ENCODE results near the gene MTMR2.

GRCh38 chr11:95805869-95806268 is 118.0 kb downstream of the MTMR2 start:
- TF ChIP-seq, protein P1, sequence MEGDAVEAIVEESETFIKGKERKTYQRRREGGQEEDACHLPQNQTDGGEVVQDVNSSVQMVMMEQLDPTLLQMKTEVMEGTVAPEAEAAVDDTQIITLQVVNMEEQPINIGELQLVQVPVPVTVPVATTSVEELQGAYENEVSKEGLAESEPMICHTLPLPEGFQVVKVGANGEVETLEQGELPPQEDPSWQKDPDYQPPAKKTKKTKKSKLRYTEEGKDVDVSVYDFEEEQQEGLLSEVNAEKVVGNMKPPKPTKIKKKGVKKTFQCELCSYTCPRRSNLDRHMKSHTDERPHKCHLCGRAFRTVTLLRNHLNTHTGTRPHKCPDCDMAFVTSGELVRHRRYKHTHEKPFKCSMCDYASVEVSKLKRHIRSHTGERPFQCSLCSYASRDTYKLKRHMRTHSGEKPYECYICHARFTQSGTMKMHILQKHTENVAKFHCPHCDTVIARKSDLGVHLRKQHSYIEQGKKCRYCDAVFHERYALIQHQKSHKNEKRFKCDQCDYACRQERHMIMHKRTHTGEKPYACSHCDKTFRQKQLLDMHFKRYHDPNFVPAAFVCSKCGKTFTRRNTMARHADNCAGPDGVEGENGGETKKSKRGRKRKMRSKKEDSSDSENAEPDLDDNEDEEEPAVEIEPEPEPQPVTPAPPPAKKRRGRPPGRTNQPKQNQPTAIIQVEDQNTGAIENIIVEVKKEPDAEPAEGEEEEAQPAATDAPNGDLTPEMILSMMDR (IDR thresholded peaks at IDR 0.05; ENCODE audit: insufficient read depth, low read length): no peak
- TF ChIP-seq GABPA (IDR thresholded peaks at IDR 0.05; ENCODE audit: low read depth): no peak
- no peak for TF ChIP-seq POLR2AphosphoS5 (IDR thresholded peaks at IDR 0.05; ENCODE audit: low read depth)
